Ishikawa (cell line): Measurements from ENCODE around the gene BTBD16.

ENCODE experiments used
- RAD21 ChIP-seq: IDR thresholded peaks from 2 replicates; pipeline ENCODE4 v1.6.1; 2012; ENCODE audit warnings: low read depth
- TCF12 ChIP-seq: IDR thresholded peaks from 2 replicates; pipeline ENCODE4 v1.6.1; 2012; ENCODE audit warnings: low read depth
- TEAD4 ChIP-seq: IDR thresholded peaks from 2 replicates; pipeline ENCODE4 v1.6.1; 2012
- YY1 ChIP-seq: IDR thresholded peaks from 2 replicates; pipeline ENCODE4 v1.6.1; 2012; ENCODE audit warnings: low read depth

GRCh38 chr10:122329416-122329815 lies 58.3 kb downstream of the BTBD16 start:
- no peak for TF ChIP-seq RAD21
- no peak for TF ChIP-seq YY1
- no peak for TF ChIP-seq TCF12
- TF ChIP-seq TEAD4, result no peak
